Stimulated activated CD4-positive, alpha-beta T cell treated with anti-CD3 and anti-CD28 coated beads, Interleukin-4, amount 100 ng/mL, for 4 hours (primary cell): ENCODE data around the gene ERVW-1.
"Not testable (repeated sequence)": the region's sequence is repeated elsewhere in the genome, so short reads cannot be mapped to it uniquely, and the experiment has no call there.

Experiments used
- DNase-seq, 2 experiments: peaks; one replicate each; pipeline ENCODE4 v3.0.0-alpha.2; 2020

Gene ERVW-1

DNA sequence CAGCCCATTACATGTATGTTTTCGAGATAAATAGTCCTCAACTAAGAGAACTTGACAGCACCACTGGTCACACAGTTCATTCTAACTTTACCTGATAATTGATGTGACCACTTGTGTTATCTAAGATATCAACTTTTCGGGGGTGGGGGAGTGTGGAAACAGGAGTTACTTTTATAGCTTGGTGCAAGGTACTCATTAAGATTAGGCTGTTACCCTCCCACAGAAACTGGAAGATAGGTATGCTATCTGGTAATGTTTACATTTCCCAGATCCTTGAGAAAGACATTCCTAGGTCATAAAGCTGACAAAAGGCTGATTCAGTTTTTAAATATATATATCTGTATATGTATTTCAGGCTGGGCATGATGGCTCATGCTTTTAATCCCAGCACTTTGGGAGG is 11.1 kb downstream of the ERVW-1 start:
- DNase-seq = no peak

DNA sequence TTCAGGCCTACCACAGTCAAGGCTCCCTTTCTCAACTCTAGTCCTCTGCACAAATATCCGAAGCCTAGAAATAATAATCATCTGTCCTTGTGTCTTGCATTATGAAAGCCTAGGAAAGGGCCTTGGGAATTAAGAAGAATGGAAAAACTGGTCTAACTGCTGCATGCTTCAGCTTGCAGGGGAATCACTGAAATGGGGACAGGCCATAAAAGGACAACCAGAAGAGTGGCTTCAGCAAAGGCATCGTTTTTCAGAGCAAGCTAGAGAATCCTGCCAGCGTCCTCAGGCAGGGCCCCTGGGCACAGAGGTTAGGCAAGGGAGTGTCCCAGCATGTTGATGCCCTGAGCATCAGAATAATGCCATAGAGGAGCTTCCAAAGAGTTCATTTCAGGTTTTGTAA is 13.2 kb downstream of the ERVW-1 start:
- DNase-seq = no peak

DNA sequence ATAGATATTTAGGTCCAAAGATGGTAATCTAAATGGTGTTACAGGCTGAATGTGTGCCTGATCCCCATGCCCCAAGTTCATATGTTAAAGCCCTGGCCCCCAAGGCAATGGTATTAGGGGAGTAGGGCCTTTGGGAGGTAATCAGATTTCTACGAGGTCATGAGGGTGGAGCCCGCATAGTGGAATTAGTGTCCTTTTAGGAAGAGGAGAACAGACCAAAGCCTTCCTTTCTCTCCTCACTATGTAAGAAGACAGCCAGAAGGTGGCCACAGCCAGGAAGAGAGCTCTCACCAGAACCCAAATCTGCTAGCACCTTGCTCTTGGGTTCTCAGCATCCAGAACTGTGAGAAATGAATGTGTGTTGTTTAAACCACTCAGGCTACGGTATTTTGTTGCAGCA is 15.2 kb downstream of the ERVW-1 start:
- no peak for DNase-seq

DNA sequence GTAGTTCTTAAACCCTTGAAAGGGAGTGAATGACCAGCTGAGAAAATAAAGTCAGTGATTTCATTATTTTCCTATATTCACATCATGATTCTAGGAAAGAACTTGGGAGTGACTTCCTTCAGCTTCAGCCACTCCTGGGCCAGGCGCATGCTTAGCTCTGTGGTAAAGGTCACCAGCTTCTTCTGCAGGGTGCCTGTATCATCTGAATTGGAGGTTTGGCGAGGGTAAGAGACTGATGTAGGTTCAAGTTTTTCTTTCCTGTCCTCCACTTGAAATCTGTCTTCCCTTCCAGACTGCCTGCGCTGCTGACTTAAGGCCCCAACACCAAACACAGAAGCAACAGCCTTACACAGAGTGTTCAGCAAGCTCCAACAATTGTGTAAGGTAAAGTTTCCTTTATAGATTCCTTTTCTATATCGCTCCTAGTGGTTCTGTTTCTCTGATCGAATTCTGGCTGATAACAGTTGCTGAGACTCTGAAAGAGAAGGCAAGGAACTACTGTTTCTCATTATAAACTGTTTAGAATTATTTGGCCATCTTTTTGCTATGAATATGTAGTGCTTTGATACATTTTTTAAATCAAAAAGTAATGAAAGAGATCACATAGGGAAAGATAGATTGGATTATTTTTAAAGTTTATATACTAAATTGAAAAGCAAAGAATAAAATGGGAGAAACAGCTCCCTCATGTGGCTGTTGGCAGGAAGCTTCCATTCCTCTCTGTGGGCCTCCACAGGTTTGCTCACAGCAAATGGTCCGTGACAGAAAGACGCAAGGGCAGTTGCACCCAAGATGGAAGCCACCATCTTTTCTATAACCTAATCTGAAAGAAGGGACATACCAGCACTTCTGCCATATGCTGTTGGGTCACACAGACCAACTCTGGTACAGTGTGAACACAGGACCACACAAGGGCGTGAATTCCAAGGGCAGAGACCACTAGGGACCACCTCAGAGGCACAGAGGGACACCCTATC is 16.4 kb downstream of the ERVW-1 start:
- peak in 1 of 2 experiments; percentile 3 for DNase-seq

DNA sequence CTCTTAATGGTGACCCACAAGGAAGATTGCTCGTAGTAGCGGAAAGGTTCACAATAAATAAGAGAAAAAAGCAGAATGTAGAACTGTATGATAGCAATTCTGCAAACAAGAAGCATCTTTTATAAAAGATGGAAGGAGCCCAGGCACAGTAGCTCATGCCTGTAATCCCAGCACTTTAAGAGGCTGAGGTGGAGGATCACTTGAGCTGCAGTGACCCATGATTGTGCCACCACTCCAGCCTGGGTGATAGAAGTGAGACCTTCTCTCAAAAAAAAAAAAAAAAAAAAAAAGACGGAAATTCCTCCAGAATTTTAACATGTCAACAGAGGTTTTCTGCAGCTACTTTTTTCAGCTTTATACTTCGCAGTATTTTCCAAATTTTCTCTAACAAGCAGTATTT is 17.2 kb downstream of the ERVW-1 start:
- DNase-seq = no peak

DNA sequence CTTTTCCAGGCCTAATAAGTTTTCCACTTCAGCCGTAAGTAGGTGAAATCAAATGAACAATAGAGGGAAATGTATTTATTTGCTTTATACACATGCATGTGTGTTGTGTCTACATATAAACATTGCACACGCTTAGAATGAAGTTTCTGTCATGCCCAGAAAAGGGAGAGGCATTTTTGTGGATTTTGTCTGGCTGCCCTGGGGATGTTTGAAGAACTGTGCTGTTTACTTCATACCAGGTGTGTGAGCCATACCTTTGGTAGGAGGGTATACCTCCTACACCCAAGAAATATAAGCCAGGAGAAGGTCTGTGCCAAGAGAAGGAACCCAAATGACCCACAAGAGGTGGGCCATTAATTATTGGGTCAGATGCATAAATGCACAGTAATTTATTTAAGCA is 17.6 kb downstream of the ERVW-1 start:
- DNase-seq = no peak

DNA sequence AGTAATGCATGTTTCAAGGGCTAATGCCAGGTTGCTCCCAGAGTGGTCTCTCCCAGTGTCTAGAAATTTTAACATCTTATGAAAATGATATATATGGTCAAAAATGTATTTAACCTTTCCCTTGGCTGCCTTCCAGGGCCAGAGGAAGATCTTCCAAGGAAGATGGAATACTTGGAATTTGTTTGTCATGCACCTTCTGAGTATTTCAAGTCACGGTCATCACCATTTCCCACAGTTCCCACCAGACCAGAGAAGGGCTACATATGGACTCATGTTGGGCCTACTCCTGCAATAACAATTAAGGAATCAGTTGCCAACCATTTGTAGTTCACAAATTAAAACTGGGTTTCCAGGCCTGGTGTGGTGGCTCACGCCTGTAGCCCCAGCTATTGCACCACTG is 21.5 kb downstream of the ERVW-1 start:
- DNase-seq = no peak

DNA sequence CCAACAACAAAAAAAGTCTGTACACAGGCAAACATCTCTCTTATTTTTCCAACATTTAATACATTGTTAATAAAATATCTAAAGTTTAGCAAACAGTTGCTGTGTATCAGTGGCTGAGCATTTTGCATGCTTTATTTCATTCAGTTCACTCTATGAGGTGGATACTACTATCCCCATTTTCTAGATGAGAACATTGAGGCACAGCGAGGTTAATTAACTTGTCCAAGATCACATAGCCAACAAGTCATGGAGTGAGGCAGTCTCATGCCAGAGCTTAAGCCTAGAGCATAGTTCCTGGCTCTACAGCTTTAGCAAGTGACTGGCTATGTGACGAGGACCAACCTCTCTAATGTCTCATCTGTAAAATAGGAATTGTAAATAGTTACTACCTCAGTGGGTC is 26.1 kb downstream of the ERVW-1 start:
- DNase-seq = no peak

DNA sequence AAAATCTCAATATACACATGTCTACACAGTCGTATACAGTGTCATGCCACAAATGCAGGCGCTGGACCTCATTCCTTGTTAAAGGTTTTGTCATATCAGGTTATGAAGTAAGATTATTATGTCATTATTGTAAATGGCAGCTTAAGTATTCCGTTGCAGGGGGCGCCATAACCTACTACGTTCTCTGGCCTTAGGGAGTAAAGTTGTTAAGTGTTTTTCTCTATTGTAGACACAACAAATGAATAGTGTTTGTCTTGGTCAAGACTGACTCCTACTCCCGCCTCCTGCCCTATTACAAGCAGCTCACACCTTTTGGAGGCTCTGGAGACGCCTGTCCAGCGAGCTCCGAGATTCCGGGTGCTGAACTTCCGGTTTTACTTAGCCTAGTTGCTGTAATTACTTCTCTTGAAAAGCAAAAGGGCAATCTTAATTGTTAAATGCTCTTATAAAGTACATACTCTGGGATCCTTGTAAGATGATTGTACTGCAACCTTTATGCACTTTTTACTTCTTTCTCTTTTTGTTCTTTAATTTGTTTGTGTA is 29.5 kb downstream of the ERVW-1 start:
- DNase-seq = peak; percentile 36 to 50

DNA sequence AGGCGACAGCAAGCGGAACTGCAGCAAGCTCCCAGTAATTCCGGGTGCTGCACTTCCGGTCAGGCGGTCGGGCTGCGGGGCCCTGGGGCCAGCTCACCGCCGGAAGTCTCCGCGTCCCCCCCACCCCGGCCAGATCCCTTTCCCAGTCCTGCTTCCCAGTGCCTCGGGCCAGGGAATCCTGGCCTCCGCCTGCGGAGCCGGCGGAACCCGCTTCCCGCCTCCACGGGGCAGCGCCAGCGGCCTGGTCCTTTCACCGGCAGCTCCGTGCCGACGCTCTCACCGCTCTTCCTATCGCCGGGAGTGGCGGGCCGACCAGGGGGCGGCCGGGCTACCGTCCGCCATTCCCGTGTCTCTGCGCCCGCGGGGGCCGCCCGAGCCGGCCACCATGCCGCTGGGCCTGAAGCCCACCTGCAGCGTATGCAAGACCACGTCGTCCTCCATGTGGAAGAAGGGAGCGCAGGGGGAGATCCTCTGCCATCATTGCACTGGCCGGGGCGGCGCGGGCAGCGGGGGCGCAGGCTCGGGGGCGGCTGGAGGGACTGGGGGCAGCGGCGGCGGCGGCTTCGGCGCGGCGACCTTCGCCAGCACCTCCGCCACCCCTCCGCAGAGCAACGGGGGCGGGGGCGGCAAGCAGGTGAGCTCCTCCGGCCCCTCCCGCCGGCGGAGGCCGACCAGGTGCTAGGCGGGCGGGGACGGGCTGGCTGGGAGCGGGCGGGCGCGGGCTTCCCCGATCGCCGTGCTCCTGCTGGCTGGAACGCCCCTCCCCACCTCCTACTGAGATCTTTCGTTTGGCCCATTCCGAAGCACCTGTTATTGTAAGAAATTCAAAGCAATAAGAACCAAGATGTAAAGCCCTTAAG is 30.2 kb downstream of the ERVW-1 start, which contains the start of gene GATAD1:
TSS of gene GATAD1 (plus strand) at position 138 of the 860 bp plus-strand sequence. CDS start at position 386, 248 bp downstream.
- peak; percentile 70 to 74 for DNase-seq

DNA sequence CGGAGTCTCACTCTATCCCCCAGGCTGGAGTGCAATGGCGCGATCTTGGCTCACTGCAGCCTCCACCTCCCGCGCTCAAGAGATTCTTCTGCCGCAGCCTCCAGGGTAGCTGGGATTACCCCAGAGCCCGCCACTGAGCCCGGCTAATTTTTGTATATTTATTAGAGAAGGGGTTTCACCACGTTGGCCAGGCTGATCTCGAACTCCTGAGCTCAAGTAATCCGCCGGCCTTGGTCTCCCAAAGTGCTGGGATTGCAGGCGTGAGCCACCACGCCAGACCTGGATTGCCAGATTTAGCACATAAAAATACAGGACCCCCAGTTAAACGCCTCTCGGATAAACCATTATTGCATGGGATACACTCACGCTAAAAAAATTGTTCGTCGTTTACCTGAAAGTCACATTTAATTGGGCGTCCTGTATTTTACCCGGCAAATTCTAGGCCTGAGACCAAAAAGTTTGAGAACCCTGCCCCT is 30.8 kb downstream of the ERVW-1 start:
- no peak for DNase-seq

DNA sequence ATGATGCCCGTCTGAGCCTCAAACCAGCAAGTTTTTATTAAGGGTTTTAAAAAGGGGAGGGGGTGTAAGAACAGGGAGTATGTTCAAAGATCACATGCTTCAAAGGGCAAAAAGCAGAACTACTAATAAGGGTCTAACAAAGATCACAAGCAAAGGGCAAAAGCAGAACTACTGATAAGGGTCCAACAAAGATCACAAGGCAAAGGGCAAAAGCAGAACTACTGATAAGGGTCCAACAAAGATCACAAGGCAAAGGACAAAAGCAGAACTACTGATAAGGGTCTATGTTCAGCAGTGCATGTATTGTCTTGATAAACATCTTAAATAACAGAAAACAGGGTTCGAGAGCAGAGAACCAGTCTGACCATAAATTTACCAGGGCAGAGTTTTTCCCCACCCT is 35.0 kb downstream of the ERVW-1 start:
- DNase-seq = not testable (repeated sequence)

DNA sequence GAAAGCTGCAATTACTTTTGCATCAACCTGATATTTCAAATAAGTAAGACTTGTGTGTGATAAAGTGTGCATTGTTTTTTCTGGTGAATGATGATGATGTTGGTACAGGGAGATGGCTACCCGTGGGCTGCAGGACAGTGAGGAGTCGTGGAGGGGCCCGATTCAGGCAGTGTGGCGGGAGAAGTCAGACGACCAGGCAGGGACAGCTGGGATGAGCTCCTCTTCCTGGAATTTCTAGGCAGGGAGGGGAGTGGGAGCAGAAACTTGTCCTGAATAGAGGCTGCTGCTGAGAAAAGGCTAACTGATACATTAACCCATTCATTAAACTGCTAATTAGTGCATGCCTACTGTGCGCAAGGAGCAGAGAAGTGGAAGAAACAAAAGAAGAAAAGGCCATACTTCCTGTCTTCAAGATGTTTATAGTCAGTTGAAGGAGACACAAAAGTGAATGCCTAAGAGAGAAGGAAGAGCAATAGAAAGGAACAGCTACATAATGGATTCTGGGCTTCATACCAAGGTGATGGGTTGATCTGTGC is 39.7 kb downstream of the ERVW-1 start:
- DNase-seq = no peak

DNA sequence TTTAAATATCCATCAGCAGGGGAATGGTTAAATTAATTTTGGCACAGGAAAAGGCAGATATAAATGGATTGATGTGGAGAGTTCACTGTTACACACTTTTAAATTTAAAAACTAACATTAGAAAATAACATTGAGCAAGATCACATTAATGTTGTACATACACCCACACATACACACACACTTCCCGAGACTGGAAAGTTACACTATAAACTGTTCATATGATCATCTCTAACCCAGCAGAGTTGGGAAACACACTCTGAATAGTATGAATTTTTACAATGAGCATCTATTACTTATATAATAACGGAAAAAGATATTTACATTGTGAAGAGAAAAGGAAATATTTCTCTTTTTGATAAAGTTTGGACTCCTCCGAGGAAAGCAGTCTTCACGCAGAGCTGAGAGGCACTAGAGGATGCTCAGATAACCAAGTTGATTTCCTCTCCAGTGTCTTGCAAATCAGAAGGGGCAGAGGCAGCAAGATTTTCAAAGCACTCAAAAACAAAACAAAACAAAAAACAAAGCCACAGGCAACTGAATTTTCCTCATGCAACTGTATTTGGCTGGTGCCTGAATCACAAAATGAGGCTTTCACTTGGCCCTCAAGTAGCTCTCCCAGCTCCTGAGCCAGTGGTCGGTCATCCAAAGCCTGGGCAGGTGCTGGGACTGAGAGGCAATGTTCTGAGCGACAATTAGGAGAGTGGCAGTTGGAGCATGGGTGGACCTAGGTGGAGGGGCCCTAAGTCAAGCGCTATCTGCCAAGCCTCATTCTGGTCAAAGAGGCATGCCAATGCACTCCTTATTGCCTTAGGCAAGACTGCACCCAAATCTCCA is 40.9 kb downstream of the ERVW-1 start:
- no peak for DNase-seq

DNA sequence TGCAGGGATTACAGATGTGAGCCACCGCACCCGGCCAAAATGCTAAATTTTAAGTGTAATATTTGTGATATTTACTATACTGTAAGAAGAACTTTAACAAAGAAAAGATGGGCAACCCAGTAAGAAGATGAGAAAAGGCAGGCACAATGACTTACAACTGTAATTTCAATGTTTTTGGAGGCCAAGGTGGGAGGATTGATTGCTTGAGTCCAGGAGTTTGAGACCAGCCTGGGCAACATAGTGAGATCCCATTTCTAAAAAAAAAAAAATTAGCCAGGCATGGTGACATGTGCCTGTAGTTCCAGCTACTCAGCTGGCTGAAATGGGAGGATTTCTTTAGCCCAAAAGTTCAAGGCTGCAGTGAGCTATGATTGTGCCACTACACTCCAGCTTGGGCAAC is 42.2 kb downstream of the ERVW-1 start:
- no peak for DNase-seq

DNA sequence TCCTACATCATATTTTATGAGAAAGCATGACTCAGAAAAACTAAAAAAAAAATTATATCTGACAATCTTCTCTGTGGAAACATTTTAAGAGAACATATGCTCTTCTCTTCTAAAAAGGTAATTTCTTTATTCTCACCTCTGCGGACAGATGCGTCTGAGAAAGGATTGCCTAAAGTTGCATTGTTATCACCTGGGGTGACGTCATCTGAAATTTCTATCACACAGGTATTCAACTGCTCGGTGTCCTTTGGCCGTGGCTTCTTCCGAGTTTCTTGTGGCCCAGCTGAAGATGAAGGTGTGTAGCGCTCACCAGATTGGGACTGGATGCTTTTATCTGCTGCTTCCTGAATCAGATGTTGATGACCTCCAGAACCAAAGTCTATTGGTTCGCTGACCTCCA is 44.7 kb downstream of the ERVW-1 start:
- no peak for DNase-seq

DNA sequence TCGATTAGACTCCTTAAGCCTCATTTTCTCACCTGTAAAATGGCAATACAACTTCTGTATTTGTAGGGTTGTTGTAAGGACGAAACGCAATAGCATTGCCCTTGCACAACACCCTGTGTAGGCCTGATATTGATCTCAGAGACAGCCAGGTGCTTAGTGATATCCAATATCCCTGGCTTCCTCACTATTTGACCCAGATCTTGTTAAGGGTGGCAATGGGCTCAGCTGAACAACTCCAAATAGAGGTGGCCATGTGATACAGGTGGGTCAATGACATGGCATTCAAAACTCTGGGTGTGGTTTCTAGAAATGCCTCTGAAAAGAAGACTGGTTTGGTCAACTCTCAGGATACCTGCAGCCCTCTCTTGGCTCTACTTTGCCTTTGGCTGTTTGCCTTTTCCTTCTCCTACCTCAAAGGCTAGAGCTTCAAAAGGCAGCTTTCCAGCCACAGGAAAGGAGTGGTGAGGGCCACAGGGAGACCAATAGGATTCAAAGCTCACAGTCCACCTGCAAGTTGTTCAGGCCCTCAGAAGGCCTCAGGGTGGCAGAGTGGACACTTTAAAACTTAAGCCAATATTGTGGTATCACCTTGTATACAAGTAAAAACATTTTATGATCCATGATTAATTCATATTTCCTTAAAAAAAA is 45.3 kb downstream of the ERVW-1 start:
- DNase-seq = no peak

DNA sequence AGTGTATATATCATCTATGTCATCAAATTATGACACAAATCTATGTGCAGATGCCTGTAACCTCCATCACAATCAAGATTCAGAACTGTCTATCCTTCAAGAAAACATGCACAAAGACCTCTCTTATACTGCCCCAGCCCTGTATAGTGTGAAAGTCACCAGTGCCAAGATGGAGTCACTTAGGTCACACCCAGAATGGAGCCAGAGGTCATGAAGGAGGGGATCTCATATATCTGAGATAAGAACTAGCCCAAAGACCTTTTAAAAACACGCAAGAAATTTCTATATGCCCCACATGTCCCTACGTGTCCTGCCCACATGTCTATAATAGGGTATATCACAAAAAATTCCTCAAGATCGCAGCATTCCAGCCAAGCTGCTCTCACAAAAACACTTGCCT is 50.6 kb downstream of the ERVW-1 start:
- DNase-seq = no peak

DNA sequence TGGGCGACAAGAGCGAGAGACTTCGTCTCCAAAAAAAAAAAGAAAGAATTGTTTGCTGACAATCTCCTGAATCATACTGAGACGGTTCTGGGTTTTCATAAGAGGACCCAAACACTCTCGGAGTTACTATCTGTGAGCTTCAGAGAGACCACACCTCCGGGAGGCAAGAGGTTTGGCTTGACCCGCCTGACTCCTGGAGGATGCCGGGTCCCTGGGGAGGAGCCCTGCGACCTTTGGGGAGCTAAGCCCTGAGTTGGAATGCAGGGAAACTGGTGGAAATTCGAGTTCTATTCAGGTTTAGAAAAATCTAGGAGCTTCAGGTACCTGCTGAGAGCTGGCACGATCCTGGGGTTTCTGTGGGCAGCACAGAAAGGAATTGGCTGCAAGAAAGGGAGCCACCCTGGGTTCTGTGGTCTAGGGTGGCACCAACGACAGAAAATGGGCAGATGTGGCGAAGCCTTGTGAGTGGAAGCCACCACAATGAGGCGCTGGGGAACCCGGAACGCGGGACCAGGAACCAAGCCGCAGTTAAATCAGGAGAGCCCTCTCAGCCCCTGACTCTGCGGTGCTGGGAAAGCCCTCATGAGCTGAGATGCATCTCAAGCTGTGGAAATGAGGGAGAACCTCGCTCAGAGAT is 52.3 kb downstream of the ERVW-1 start:
- DNase-seq = no peak

DNA sequence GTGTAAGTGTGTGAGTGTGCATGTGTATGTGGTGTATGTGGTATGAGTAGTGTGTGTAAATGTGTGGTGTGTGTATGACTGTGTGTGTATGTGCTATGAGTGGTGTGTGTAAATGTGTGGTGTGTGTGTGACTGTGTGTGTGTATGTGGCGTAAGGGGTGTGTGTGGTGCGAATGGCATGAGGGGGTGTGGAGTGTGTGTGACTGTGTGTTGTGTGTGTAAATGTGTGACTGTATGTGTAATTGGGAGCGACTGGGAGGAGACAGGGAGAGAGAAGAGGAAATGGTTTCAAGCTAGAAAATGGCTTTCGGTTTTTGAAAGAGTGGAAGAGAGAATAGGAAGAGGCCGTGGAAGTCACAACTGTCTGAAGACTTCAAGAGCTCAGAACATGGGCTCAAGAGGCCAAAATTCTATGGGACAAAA is 54.0 kb downstream of the ERVW-1 start:
- DNase-seq = no peak

DNA sequence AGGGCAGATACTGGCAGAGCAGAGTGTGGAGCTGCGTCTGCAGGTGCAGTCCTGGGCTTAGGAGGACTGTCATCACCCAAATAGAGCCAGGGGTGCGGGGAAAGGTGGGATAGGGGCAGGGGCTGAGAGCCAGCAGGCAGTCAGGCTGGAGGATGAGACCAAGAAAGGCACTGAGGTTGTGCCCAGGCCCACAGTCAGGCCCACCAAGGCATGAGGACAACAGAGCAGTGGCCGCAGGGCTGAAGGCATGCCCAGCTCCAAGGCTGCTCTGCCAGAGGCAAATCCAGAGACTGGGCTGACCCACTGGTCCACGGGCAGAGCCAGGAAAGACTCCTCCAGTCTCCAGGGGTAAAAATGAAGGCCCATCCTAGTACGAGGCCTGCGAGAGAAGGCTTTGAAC is 54.8 kb downstream of the ERVW-1 start:
- DNase-seq = no peak
